K562 (cell line): Measurements from ENCODE around the gene DOCK3. TPM values are rescaled to one million over a fixed set of nuclear protein-coding genes. Genes with fewer than 3 reads are reported as not detected.

Experiments used
- ATAC-seq: fragments of 200-7000 bp; cut with Tn5 transposase; 3 replicates; pipeline ENCODE4 v1.9.1; 2020; ENCODE audit warnings: moderate library complexity
- BruUV-seq: library from RNA; stranded (reverse); fragments of 400-500 nt; replicated peaks from 2 replicates; lab custom pipeline; 2021; lab: Mats Ljungman, UMichigan
- CTCF ChIA-PET: fragments of 300-600 bp; formaldehyde crosslinking; extraction: SDS; loops from one replicate; lab custom pipeline; 2021; ENCODE audit warnings: low intra/inter-chr PET ratio; lab: Yijun Ruan, JAX
- POLR2A ChIA-PET: fragments of 300-600, 350-650 bp; sonication (Branson Sonifier 250); formaldehyde crosslinking; extraction: SDS; loops from one replicate; lab custom pipeline; 2021; ENCODE audit warnings: antibody characterized with exemption, inconsistent platforms; lab: Yijun Ruan, JAX
- DNase-seq, 4 experiments: peaks; one replicate each; pipeline versions ENCODE4 v3.0.0 to v3.0.0-alpha.2; 2011 to 2018; ENCODE audit warnings: low spot score in 3 of 4, mixed read lengths in 3 of 4; ENCODE audit errors: extremely low read depth in 1 of 4
- FAIRE-seq: peaks from 2 replicates; lab custom pipeline; 2011; peaks lifted over from hg19 to GRCh38; lab: Jason Lieb, UNC
- H2AFZ ChIP-seq: 2 replicates; pipeline ENCODE4 v1.6.0; 2011; ENCODE audit warnings: low read depth, low read length, control low read depth, inconsistent platforms
- H3K27ac ChIP-seq: fragments of 200-600 bp; 3 replicates; pipeline ENCODE4 v1.8.0; 2011; ENCODE audit warnings: low read depth, mild to moderate bottlenecking, control low read depth, inconsistent platforms, low read length, moderate library complexity, mixed read lengths; ENCODE audit errors: extremely low read depth
- H3K27me3 ChIP-seq, 2 experiments: fragments of 300-600 bp in 1 of 2; 2 replicates in 1 of 2; 3 replicates in 1 of 2; pipeline versions ENCODE4 v1.6.0 to v1.8.0; 2011; ENCODE audit warnings: inconsistent platforms in 2 of 2, low read length in 2 of 2, mild to moderate bottlenecking in 1 of 2, mixed read lengths in 1 of 2, moderate library complexity in 1 of 2; ENCODE audit not compliant: control insufficient read depth in 2 of 2, insufficient read depth in 2 of 2
- H3K36me3 ChIP-seq: fragments of 300-600 bp; 3 replicates; pipeline ENCODE4 v1.8.0; 2011; ENCODE audit warnings: mild to moderate bottlenecking, low read length, inconsistent platforms; ENCODE audit not compliant: control insufficient read depth, insufficient read depth
- H3K4me1 ChIP-seq, 2 experiments: fragments of 200-600 bp in 1 of 2; replicated peaks in 1 of 2; 2 replicates in 1 of 2; 3 replicates in 1 of 2; pipeline versions ENCODE4 v1.5.1 to v1.8.0; 2011; ENCODE audit warnings: inconsistent platforms in 2 of 2, low read length in 2 of 2, mild to moderate bottlenecking in 1 of 2, mixed read lengths in 1 of 2, moderate library complexity in 1 of 2; ENCODE audit not compliant: control insufficient read depth in 2 of 2, insufficient read depth in 2 of 2
- H3K4me2 ChIP-seq: 2 replicates; pipeline ENCODE4 v1.6.1; 2011; ENCODE audit warnings: low read length, control low read depth, inconsistent platforms, mixed read lengths; ENCODE audit not compliant: insufficient read depth
- H3K4me3 ChIP-seq: fragments of 200-600 bp; sonication (generic), shearing (Covaris generic); 2 replicates; pipeline ENCODE4 v1.5.1; 2016; ENCODE audit warnings: control low read depth, inconsistent platforms
- H3K79me2 ChIP-seq: fragments of 200-600 bp; 3 replicates; pipeline ENCODE4 v1.8.0; 2011; ENCODE audit warnings: low read length, inconsistent platforms; ENCODE audit not compliant: control insufficient read depth, insufficient read depth
- H3K9ac ChIP-seq, 2 experiments: 2 replicates each; pipeline versions ENCODE4 v1.6.0 to v1.6.1; 2011; ENCODE audit warnings: low read depth in 2 of 2, low read length in 2 of 2, control low read depth in 1 of 2, inconsistent platforms in 1 of 2, mild to moderate bottlenecking in 1 of 2, mixed read lengths in 1 of 2; ENCODE audit not compliant: insufficient read depth in 1 of 2
- H3K9me1 ChIP-seq: one replicate; pipeline ENCODE4 v1.6.0; 2011; ENCODE audit warnings: inconsistent platforms, mild to moderate bottlenecking, low read length, moderate library complexity; ENCODE audit not compliant: control insufficient read depth, insufficient read depth
- H3K9me3 ChIP-seq: replicated peaks from 2 replicates; pipeline ENCODE4 v1.5.1; 2011; ENCODE audit warnings: low read depth, low read length, inconsistent platforms; ENCODE audit not compliant: control insufficient read depth, insufficient read depth
- H4K20me1 ChIP-seq: replicated peaks from 2 replicates; pipeline ENCODE4 v1.6.1; 2011; ENCODE audit warnings: low read length, inconsistent platforms, mixed read lengths; ENCODE audit not compliant: control insufficient read depth, insufficient read depth
- CBX2 ChIP-seq: fragments of 200-600 bp; sonication (generic); IDR thresholded peaks from one replicate; pipeline ENCODE4 v1.6.1; 2012; ENCODE audit warnings: mild to moderate bottlenecking, low read length, inconsistent platforms; ENCODE audit not compliant: insufficient read depth, poor library complexity, severe bottlenecking
- CEBPG ChIP-seq, 3 experiments: fragments of 200-800 bp in 1 of 3; sonication (Bioruptor generic) in 1 of 3; sonication (generic) in 1 of 3; formaldehyde crosslinking in 1 of 3; IDR thresholded peaks in 2 of 3; conservative IDR thresholded peaks in 1 of 3; 2 replicates each; pipeline versions ENCODE4 v1.6.1 to v1.8.0; 2016 to 2022; ENCODE audit warnings: missing compliant biosample characterization in 2 of 3, missing genetic modification characterization in 2 of 3, mild to moderate bottlenecking in 1 of 3, missing genetic modification reagents in 1 of 3
- HMG20A ChIP-seq: fragments of 450-650 bp; formaldehyde crosslinking; conservative IDR thresholded peaks from 2 replicates; pipeline ENCODE4 v1.4.0; 2020; ENCODE audit warnings: mild to moderate bottlenecking, mixed read lengths
- WGBS: fragments of 100-300 bp; shearing (Covaris generic); methylation state at CpG from one replicate; pipeline ENCODE4 v1.1.6; 2016; ENCODE audit warnings: low coverage, mixed read lengths; ENCODE audit not compliant: insufficient coverage; ENCODE audit errors: missing lambda C conversion rate; 5-methylcytosine and 5-hydroxymethylcytosine counted together
- in situ Hi-C: fragments of 300-500 bp; cut with MboI; formaldehyde crosslinking; loops from 4 replicates; pipeline ENCODE4 v1.15.0; 2018; ENCODE audit warnings: inconsistent platforms, mixed read lengths
- intact Hi-C: fragments of 100-400 bp; cut with micrococcal nuclease; formaldehyde crosslinking; loops from 2 replicates; pipeline ENCODE4 v1.14.2; 2022
- polyA plus RNA-seq, 8 experiments: library from polyadenylated mRNA; depleted of rRNA in 4 of 8; stranded (reverse) in 5 of 8; unstranded in 3 of 8; fragments of >200 nt; fragmentation: Nextera tagmentation in 2 of 8; fragmentation: Illumina TruSeq in 1 of 8; extraction: Ambion mirVana in 2 of 8; extraction: Trizol in 1 of 8; gene quantifications; 2 replicates each; pipeline versions ENCODE4 v1.2.1 to v1.2.3, GENCODE V29; 2011 to 2014; ENCODE audit warnings: inconsistent platforms in 1 of 8, missing spikeins in 1 of 8
- total RNA-seq, 7 experiments: library from RNA; depleted of rRNA in 6 of 7; stranded (reverse); fragments of >200 nt in 6 of 7; fragmentation: Illumina TruSeq in 2 of 7; extraction: Trizol in 2 of 7; gene quantifications; 2 replicates each; pipeline versions ENCODE4 v1.2.1 to v1.2.3, GENCODE V29; 2011 to 2021; ENCODE audit warnings: low replicate concordance in 1 of 7

Gene DOCK3
- total and polyA plus RNA-seq, 9 of the 15 experiments (the other 6 are each of a cell fraction or from before 2014, with no cell fraction given): under 0.01 to 0.03 (median 0.01) TPM; not detected in 4

- Histone ChIP-seq H3K9ac (no peak overlapping the region), H2AFZ (no peak overlapping the region), H3K4me1 (peaks cover 0 to 14% of the 10 kb centered on the region in 2 experiments; a peak in 2 of 5 replicates), H4K20me1 (no peaks in the 10 kb centered on the region; the same call in 1 of the 2 replicates), H3K27me3 (peaks cover 11 to 27% of the 10 kb centered on the region in 2 experiments; a peak in 4 of 5 replicates), H3K9me3 (no peaks in the 10 kb centered on the region), H3K27ac (no peak overlapping the region), H3K79me2 (no peaks in the 10 kb centered on the region), H3K36me3 (no peaks in the 10 kb centered on the region), H3K4me3 (no peak overlapping the region), H3K9me1 (no peaks in the 10 kb centered on the region), H3K4me2 (no peak overlapping the region)
- intact Hi-C loops: loop anchor here (10.0 kb wide), 1 partner anchor 699 kb away; no protein-coding TSS in a partner anchor
- FAIRE-seq: no peak
- CTCF ChIA-PET: no interaction called here
- BruUV-seq: no TSS peak
- WGBS: 2% methylated on average over 7 of the region's 7 CpGs
- TF ChIP-seq CBX2 (peak; percentile 70), HMG20A (CRISPR knock-in tag) (no peak), CEBPG (CRISPR knock-in tag; IDR thresholded peaks at IDR 0.05) (no peak), CEBPG (tag; conservative IDR thresholded peaks at IDR 0.05 in 1 of 2, IDR thresholded peaks at IDR 0.05 in 1 of 2) (peak; percentile 31 to 47; a peak in 2 of 4 replicates)
- in situ Hi-C loops: no loop called here
- POLR2A ChIA-PET: no interaction called here
- ATAC-seq: no peak
- no peak for DNase-seq
Measured at GRCh38 chr3:50676031-50676705, 1.4 kb downstream of the DOCK3 start.
